ENCODE results near the gene IMP3.

IMP3 gene

DNA sequence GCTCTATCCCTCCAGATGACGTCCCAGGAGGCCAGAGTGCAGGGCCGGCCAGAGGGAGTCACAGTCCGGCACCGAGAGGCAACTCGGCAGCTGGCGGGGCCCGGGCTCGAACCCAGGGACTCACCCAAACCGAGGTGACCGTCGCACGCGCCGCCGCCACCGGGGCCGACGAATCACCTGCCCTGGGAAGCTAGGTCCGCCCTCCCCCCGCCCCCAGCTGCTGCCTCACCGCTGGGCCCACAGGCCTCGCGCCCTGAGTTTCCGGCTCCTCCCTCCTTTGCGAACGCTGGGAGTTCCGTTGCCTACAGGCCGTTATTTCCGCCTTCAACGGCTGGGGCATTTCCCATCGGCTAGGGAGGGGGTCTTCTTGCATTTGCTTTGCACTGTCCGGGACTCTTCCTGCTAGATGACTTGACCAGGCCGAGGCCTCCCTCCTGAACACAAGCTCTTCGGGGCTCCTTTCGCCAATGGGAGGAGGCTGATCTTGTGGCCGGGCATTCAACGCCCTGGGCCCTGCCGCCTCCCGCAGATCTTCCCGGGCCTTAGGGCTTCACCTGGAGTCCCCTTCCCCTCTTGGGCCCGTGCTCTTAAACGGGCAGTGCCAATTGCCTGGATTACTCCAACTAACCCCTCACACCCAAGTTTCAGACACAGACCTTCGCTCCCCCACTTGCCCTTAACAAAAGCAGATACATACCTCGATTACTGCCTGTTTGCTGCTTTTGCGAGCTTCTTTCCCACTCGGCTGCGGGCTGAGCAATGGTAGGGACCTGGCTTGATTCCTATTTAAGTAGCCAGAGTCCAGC is 14.3 kb downstream of the IMP3 start, which contains the start of gene SNUPN:
Gene SNUPN (minus strand): TSS at position 184 of the 806 bp plus-strand sequence. CDS start 4,674 bp downstream, outside the sequence.
- in situ Hi-C loops (cut with MboI; ENCODE audit: low sequenced_read_pairs), result no loop called here

DNA sequence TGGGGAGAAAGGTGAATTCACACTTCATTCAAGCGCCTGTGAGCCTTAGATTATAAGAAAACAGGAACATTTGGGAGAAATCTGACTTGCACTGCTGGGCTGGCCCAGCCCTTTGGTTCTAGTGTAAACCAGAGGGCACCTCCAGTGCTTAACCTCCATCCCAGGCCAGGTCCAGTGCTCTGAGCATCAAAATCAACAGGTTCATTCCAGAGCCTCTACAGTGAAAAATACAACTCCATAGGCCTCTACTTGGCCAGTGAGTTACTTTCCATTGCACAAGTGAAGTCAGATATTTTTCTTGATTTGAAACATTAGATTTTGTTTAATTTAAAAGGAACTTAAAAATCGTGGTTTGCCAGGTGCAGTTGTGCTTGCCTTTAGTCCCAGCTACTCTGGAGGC is 17.5 kb downstream of the IMP3 start:
- in situ Hi-C loops (cut with MboI; ENCODE audit: low sequenced_read_pairs), result no loop called here

DNA sequence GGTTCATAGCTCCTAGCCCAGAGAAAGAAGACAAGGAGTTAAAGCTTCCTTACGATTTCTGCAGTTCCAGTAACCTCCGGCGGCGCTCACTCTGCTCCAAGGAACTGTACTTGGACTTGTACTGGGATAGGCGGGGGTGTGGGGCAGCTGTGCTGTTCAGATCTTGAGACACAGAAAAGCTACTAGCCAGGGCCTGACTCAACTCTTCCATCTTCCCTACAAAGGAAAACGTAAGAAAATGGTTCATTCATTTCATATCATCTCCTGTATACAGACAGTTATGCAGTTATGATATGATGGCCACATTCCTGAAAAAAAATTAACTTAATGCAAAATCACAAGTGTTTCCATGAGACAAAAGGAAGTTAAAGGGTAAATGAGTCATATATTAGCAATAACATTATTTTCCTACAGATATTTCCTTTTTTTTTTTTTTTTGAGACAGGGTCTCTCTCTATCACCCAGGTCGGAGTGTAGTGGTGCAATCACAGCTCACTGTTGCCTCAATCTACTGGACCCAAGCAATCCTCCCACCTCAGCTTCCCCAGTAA is 19.1 kb downstream of the IMP3 start:
- in situ Hi-C loops (cut with MboI; ENCODE audit: low sequenced_read_pairs), result no loop called here

DNA sequence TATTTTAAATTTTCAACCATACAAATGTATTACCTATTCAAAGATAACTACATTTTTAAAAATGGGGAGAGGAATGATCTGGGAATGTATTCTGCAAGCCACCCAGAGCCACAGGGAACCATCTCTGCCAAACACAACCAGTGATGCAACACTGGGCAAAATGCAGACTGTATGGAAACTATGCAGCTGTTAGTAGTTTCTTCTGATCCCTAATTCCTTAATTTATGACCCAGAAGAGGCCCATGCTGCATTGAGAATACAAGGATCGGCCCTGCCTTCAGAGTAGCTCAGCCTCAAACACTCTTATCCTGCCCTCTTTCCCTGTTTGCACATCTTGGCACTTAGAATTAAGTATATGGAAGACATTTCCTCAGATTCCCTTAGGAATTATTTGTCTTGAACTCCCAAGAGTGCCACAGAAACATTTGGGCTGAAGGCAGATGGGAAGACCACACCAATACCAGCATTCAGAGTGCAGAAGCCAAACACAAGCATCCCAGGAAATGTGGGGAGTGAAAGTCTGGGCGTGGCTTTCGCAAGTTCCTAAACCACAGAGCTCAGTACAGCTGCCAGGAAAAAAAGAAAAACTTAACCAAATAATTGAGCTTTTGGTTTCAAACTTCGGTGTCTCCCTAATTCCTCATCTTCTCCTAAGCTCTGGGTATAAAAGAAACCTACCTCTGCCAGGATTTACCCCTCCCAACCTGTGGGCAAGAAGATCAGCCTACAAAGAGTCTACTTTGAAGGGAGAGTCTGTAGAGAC is 19.8 kb downstream of the IMP3 start:
- in situ Hi-C loops (cut with MboI; ENCODE audit: low sequenced_read_pairs), result no loop called here

DNA sequence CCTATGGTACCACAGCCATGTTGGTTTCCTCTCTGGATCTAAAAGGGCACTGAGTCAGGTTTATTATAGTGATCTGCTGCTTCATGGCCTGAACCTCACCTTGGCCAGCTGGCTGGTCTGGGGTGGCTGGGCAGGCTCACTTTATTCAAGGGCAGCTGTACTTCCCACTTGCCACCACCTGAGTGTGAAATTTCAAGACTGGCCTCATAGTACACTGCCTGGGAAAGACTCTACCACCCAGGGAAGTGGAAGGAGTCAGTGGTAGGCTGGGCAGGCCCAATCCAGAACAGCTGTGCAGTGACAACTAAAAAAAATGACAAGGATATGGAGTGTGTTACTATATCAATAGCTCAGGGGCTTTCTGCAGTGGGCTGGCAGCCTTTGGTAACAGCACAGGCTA is 23.3 kb downstream of the IMP3 start:
- in situ Hi-C loops (cut with MboI; ENCODE audit: low sequenced_read_pairs), result no loop called here

DNA sequence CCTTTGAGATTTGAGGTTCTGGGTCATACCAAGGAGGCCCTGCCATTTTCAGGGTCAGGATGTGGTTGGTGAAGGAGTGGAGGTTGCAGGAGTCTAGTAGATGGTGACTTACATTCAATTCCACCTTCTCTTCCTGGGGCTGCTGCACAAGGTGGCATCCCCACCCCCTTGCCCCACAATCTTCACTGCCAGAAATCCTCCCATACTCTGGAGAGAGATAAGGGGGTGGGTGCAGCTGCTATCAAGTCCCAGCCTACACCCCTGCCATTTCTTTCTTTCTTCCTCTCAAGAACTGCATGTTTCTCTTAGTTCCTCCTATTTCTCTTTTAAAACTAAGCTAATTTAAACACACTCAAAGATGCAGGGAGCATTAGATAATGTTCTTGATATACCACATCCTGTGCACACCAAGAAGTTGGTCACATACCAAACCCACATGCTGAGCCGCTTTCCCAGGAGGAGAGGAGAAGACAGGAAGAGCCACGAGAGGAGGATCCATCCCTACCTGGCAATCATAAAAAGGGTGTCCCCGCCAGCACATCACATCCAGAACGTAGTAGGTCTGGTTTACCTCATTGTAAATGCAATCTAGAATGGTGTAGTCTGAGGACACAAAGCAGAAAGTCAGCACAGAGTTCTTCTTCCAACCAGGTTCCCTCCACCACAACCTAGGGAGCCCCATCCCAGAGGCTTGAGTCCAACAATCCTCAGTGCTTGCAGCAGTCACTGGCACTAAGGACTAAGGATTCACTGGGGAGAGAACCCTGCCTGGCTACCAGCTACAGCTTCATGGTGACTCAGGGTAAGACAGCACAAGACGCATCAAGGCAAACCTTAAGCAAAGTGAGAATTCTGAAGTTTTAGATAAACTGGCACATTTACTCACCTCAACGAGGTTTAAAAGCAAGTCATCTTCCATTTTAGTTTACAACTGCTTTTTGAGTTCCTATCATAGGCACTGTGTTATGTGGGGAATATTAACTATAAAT is 33.0 kb downstream of the IMP3 start:
- in situ Hi-C loops (cut with MboI; ENCODE audit: low sequenced_read_pairs), result no loop called here

DNA sequence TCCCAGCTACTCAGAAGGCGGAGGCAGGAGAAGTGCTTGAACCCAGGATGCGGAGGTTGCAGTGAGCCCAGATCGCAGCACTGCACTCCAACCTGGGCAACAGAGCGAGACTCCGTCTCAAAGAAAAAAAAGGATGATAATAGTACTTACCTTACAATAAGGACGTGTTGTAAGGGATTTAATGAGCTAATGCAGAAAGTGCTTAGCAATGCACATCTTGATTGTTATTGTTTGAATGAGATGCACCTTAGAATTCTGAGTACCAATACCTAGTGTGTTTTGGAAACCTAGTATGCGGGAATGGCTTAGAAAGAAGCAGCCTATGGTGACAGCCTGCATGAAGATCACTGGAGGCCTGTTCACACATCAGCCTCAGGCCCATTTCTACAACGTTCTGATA is 34.0 kb downstream of the IMP3 start:
- in situ Hi-C loops (cut with MboI; ENCODE audit: low sequenced_read_pairs), result no loop called here

DNA sequence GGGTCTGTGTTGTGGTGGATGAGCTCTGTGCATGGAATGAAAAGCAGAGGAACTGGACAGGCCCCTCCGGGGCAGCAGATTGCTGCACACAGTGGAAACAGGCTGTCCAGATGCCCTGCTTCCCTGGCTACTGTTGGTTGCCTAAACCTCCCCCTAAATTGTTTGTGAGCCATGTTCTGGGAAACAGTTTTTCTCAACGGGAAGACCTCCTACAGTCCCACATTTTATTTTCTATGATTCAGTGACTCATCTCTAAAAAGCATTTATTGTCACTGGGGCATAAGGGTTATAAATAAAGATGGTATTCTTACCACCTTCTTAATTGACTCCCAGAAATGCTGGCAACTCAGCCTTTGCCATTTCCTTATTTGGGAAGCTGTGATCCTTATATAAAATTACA is 40.6 kb downstream of the IMP3 start:
- in situ Hi-C loops (cut with MboI; ENCODE audit: low sequenced_read_pairs), result no loop called here

DNA sequence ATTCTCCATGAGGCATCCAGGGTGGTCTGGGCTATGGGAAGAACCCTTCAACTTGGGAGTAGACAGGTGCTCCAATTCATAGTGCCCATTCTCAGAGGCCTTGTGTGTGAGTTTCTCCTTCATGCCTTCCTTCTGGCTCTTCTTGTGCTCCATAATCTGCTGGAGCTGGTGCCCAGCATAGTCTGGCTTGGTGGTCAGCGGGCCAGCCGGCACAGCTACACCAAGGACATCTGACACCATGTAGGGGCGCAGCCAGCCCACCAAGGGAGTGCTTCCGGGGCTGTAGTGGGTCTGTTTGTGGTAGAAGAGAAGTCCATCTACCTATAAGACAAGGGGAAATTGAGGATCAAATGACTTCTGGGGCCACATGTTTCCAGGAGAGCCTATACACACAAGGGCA is 41.7 kb downstream of the IMP3 start:
- in situ Hi-C loops (cut with MboI; ENCODE audit: low sequenced_read_pairs), result no loop called here

DNA sequence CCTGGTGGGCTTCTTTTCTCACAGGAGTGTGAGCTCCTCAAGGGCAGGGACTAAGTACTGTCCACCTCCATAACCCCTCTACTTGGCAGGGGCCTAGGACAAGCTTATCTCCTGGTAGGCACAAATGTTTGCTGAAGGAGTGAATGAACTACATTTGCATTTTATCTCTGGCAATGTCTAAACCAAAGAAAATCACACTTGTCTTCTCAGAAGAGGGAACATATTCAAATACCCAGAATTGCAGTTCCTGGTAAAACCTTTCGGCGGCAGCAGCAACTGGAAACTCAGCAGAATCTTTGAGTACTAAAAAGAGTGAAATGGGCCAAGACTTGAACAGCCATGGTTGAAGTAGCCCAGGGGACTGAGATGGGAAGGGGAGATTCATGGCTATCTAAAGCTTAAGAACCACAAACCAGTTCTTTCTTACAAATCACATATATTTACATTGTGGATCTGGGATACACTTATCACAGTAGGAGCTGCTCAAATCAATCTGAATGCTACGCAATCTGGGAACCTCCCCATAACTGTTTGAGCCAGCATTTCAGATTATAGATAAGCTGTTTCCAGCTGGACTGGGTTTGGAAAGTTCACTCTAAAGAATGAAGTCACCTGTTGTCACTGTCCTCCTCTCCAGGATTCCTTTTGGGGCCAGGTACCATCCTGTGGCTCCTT is 42.2 kb downstream of the IMP3 start:
- in situ Hi-C loops (cut with MboI; ENCODE audit: low sequenced_read_pairs), result no loop called here

DNA sequence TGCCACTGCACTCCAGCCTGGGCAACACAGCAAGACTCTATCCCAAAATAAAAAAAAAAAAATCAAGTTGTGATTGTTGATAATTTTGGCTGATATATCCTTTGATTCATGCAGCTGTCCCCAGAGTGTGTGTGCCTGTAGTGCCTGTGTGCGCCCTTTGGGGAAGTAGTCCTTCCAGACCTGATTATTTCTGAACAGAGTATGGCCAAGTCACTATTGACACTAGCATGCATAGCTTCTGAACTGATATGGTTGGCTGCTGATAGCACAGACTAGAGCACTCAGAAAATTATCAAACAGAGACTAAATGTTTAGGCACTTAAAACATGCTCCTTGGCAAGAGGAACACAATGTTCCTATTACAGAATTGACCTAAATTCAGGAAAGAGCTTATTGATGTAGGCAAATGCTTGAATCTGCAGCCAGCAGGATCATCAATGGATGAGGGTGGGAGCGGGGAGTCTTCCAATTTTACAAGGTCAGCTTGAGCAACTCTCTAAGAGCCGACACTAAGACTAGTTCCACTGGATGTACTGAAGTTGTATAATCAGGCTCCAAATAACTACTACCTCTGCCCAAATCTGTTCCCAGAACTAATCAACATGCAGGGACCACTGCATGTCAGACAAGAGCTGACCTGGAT is 43.2 kb downstream of the IMP3 start:
- in situ Hi-C loops (cut with MboI; ENCODE audit: low sequenced_read_pairs), result no loop called here

DNA sequence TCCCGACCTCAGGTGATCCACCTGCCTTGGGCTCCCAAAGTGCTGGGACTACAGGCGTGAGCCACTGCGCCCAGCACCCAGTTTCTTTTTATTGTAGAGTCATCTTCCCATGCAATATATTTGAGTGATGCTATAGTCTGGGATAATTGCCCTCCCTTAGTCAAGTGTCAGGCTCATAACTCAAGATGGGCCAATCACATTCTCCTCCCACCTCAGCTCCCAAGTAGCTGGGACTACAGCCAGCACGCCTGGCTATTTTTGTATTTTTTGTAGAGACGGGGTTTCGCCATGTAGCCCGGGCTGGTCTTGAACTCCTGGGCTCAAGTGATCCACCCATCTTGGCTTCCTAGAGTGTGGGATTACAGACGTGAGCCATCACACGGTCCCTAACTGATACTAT is 45.7 kb downstream of the IMP3 start:
- in situ Hi-C loops (cut with MboI; ENCODE audit: low sequenced_read_pairs), result no loop called here

DNA sequence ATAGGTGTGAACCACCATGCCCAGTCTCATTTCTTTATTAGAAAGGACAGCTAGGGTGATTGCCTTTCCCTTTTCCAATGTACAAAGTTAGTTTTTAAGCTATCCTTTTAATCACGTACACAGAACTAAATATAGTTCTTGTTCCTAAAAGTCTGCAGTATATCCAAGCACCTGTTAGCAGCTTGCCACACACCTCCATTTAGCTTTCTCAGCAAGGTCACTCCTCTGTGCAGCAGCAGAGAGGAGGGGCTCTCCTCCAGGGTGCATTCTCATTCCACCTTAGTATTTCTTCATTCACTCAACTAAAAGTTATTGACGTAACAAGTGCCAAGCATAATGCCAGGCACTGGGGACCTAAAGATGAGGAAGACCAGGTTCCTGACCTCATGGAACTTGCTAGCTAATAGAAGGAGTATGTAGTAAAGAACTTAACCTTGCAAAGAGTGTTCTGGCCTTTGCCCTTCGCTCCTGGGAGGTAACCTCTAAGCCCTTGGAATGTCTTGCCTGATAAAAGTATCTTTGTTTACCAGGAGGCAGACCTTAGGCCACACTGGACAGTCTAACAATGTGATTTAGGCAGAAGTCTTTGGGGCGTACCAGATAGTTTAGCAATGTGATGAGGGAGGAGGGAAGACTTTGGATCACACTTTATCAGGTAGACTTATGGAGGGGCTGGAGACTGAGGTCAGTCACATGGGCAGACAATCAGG is 48.2 kb downstream of the IMP3 start:
- in situ Hi-C loops (cut with MboI; ENCODE audit: low sequenced_read_pairs), result no loop called here

DNA sequence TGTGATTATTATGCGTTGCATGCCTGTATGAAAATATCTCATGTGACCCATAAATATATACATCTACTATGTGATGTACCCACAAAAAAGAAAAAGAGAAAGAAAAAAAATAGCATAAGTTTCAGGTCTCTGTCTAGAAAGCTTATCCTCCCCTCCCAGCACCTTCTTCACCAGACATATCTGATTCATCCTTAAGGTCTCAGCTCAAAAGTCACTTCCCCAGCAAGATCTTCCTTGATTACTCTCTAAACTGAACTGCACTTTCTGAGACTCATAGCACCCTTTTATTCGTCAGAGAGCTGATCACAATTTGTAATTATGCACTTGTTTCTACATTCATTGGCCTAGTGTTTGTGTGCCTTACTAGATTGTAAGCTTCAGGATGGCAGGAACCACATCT is 49.8 kb downstream of the IMP3 start:
- in situ Hi-C loops (cut with MboI; ENCODE audit: low sequenced_read_pairs), result no loop called here
